ENCODE measurements around the gene SETD4.

DNA sequence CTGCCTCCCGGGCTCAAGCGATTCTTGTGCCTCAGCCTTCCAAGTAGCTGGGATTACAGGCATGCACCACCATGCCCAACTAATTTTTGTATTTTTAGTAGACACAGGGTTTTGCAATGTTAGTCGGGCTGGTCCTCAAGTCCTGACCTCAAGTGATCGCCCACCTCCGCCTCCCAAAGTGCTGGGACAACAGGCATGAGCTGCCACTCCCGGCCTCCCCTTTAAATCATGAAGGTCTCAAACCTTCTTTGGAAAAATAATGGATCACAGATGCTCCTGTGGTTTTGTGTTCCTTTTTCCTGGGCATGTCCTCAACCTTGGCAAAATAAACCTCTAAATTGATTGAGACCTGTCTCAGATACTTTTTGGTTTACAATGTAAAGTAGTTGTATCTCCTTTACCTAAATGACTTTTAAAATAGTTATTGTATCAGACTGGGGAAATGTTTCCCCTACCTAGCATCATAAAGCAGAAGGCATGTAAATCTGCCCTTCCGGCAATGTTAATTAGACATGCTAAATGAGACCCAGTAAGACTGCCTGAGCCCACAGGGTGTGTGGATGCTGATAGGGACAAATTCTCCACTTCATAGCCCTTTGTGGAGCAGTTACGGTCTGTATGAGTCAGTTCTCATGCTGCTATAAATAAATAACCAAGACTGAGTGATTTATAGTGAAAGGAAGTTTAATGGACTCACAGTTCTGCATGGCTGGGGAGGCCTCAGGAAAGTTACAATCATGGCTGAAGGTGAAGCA is 37.3 kb upstream of the SETD4 start:
- TF ChIP-seq, protein P1, sequence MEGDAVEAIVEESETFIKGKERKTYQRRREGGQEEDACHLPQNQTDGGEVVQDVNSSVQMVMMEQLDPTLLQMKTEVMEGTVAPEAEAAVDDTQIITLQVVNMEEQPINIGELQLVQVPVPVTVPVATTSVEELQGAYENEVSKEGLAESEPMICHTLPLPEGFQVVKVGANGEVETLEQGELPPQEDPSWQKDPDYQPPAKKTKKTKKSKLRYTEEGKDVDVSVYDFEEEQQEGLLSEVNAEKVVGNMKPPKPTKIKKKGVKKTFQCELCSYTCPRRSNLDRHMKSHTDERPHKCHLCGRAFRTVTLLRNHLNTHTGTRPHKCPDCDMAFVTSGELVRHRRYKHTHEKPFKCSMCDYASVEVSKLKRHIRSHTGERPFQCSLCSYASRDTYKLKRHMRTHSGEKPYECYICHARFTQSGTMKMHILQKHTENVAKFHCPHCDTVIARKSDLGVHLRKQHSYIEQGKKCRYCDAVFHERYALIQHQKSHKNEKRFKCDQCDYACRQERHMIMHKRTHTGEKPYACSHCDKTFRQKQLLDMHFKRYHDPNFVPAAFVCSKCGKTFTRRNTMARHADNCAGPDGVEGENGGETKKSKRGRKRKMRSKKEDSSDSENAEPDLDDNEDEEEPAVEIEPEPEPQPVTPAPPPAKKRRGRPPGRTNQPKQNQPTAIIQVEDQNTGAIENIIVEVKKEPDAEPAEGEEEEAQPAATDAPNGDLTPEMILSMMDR (IDR thresholded peaks at IDR 0.05), result no peak
- no peak for TF ChIP-seq EP300 (IDR thresholded peaks at IDR 0.05)
